ENCODE measurements around the gene ARHGEF4.

GRCh38 chr2:130916438-130916705, 79.7 kb downstream of the ARHGEF4 start:
- TF ChIP-seq, protein P1, sequence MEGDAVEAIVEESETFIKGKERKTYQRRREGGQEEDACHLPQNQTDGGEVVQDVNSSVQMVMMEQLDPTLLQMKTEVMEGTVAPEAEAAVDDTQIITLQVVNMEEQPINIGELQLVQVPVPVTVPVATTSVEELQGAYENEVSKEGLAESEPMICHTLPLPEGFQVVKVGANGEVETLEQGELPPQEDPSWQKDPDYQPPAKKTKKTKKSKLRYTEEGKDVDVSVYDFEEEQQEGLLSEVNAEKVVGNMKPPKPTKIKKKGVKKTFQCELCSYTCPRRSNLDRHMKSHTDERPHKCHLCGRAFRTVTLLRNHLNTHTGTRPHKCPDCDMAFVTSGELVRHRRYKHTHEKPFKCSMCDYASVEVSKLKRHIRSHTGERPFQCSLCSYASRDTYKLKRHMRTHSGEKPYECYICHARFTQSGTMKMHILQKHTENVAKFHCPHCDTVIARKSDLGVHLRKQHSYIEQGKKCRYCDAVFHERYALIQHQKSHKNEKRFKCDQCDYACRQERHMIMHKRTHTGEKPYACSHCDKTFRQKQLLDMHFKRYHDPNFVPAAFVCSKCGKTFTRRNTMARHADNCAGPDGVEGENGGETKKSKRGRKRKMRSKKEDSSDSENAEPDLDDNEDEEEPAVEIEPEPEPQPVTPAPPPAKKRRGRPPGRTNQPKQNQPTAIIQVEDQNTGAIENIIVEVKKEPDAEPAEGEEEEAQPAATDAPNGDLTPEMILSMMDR (IDR thresholded peaks at IDR 0.05) = no peak
- TF ChIP-seq POLR2A (IDR thresholded peaks at IDR 0.05) = no peak

All from esophagus squamous epithelium (tissue), 4 donors.